HG02852 (cell line): Measurements from ENCODE around the gene BAZ1B.
"Not testable (repeated sequence)": the region's sequence is repeated elsewhere in the genome, so short reads cannot be mapped to it uniquely, and the experiment has no call there.

Experiments
- ATAC-seq: cut with Tn5 transposase; IDR thresholded peaks from one replicate; pipeline ENCODE4 v1.9.1; 2021; ENCODE audit warnings: mild to moderate bottlenecking, moderate library complexity; ENCODE audit not compliant: unreplicated experiment

BAZ1B gene

GRCh38 chr7:73509463-73509862 lies 12.6 kb downstream of the BAZ1B start:
- no peak for ATAC-seq

DNA sequence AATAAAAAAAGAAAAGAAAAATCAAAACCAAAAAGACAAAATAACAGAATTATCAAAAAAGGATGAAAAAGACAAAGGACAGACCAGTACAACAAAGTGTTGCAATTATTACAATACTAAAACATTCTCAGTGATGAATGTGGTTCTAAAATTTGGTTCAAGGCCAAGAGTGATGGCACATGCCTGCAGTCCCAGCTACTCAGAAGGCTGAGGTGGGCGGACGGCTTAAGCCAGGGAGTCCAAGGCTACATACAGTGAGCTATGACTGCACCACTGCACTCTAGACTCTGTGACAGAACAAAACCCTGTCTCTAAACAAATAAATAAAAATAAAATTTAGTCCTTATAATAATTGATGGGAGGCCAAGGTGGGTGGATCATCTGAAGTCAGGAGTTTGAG lies 14.5 kb downstream of the BAZ1B start:
- no peak for ATAC-seq

GRCh38 chr7:73504920-73505319 lies 17.2 kb downstream of the BAZ1B start:
- no peak for ATAC-seq

DNA sequence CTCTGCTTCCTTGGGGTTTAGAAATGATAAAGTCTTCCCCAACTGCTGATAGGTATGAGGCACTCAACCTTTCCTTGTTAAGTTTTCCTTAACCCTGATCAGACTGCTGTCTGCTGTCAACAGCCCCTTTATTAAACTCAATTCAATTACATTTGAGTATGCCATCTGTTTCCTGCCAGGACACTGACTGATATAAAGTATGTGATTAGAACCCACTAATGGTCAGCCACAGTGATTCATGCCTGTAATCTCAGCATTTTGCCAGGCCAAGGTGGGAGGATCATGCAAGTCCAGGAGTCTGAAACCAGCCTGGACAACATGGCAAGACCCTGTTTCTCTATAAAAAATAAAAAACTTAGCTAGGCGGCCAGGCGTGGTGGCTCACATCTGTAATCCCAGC lies 18.1 kb downstream of the BAZ1B start:
- no peak for ATAC-seq

GRCh38 chr7:73503229-73503628 lies 18.9 kb downstream of the BAZ1B start:
- ATAC-seq, result no peak

- no peak for ATAC-seq
These were observed 25.5 kb downstream of the BAZ1B start for GRCh38 chr7:73496626-73497025.

GRCh38 chr7:73495507-73495906 lies 26.6 kb downstream of the BAZ1B start:
- not testable (repeated sequence) for ATAC-seq

GRCh38 chr7:73489976-73490375 lies 32.1 kb downstream of the BAZ1B start:
- ATAC-seq, result no peak

GRCh38 chr7:73487486-73487885 lies 34.6 kb downstream of the BAZ1B start:
- no peak for ATAC-seq

GRCh38 chr7:73483171-73483570 lies 38.9 kb downstream of the BAZ1B start:
- ATAC-seq, result no peak

DNA sequence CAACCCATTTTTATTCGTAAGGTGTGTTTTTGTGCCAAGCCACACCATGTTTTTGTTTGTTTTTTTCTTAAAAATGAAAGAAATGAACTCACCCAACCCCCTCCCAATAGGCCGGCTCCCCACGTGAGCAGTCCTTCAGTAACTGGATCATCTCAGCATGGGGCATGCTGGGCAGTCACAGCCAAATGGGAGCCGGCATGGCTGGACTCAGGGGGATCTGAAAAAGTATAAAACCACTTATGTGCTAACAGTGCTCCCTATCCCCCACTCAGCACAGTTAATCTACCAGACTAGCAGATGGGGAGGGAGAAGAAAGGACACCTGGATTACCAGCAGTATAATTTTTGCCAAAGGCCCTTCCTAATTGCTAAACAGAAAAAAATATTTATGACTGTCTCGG lies 39.3 kb downstream of the BAZ1B start:
- ATAC-seq, result no peak

DNA sequence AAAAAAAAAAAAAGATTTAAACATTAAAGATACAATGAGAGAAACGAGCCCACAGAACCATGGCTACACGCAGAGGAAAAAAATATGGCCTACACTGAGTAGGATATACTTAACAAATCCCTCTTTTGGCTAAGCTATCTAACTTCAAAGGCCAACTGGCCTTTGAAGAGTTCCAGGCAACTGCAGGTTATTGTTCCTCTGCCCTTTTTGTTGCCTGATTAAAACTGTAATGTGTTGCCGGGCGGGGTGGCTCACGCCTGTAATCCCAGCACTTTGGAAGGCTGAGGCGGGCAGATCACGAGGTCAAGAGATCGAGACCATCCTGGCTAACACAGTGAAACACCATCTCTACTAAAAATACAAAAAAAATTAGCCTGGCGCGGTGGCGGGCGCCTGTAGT lies 40.6 kb downstream of the BAZ1B start:
- not testable (repeated sequence) for ATAC-seq

DNA sequence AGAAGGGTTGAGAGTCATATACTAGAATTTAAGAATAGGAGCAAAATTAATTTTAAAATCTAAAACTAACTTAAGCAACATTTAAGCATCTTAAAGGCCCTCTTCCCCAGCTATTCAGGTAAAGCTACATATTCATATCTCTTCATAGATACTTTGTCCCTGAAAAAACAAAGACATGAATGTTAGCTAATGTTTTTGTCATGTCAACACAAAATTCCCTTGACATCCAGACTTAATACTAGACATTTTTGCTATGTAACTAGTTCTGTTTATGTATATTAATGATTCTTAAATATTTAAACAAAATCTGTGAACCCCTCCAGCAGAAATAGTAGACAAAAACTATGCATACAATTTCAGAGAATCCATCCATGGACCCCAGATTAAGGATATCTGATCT lies 43.5 kb downstream of the BAZ1B start:
- no peak for ATAC-seq

DNA sequence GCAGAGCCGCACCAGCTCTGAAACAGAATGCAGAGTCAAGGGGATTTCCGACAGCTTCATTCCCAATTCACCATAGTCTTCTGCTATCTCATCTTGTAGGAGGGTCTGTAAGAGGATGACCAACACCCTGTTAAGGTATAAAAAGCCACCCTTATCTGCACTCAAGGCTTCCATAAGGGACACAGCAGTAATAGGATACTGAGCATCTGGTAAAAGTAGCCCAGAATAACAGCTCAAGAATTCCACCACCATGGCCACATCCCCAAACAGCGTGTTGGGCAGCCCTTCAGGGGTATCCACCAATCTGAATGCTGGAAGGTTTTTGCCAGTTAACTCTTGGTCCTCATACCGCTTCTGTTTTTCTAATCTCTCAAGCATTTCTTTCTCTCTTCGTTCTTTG lies 44.7 kb downstream of the BAZ1B start:
- no peak for ATAC-seq

GRCh38 chr7:73470208-73470607 lies 51.9 kb downstream of the BAZ1B start:
- no peak for ATAC-seq

GRCh38 chr7:73467046-73467445 lies 55.0 kb downstream of the BAZ1B start:
- not testable (repeated sequence) for ATAC-seq

- no peak for ATAC-seq
These were observed 56.0 kb downstream of the BAZ1B start for GRCh38 chr7:73466112-73466511.

- ATAC-seq, result no peak
These were observed 58.1 kb downstream of the BAZ1B start for GRCh38 chr7:73463966-73464365.

DNA sequence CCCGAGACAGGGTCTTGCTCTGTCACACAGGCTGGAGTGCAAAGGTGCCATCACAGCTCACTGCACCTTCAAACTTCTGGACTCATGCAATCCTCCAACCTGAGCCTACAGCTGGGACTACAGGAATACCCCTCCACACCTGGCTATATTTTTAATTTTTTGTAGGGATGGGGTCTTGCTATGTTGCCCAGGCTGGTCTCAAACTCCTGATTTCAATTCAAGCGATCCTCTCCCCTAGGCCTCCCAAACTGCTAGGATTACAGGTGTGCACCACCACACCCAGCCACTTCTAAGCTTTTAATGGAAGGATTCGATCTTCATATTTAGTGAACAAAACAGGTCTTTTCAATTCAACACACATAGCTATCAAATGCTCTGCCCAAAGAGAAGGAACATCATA lies 58.8 kb downstream of the BAZ1B start:
- ATAC-seq, result no peak

- no peak for ATAC-seq
These were observed 60.3 kb downstream of the BAZ1B start for GRCh38 chr7:73461782-73462285.

DNA sequence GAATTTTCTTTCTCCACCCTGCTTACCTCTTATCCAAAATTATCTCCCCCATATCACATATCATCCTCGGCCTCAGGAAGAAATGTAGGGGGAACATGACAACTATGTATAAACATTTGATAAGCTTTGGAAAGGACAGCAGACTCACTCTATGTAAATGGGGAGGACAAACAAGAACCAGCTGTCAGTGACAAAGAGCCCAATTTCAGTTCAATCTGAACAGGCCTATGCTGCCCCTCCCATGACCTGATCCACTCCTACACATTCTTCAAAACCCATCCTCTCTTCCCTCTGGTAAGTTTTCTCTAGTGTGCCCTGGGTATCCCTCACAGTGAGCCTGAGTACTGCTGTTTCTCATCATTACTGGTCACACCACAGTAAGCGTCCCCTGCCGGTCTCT lies 67.7 kb downstream of the BAZ1B start:
- no peak for ATAC-seq

- ATAC-seq, result no peak
These were observed 69.0 kb downstream of the BAZ1B start for GRCh38 chr7:73452999-73453635.

DNA sequence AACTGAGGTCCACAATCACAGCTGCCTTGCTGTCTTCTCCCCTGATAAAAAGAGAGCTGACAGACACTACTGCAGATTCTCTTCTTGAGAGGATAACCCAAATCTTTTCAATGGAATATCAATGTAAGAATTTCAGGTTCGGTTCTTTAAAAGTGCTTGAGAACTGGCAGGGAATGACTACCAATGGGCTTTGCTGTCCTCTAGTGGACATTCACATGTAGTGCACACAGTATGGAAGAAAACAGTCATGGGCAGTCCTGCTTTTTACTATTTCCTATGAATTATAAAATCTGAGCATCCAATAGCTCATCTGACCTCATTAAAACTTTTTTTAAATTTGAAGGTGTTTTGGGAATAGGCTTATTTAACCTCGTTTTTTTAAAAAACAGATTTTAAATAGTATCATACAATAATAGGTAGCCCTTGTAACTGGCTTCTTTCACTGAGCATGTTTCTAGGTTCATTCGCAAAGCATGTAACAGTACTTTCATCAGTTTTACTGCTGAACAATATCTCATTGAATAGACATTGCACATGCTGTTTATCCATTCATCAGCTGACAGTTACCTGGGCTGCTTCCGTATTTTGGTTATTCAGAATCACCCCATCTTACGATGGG lies 70.2 kb downstream of the BAZ1B start:
- ATAC-seq, result no peak
